GM12873 (cell line): ENCODE results near the gene MAP2K2.

Source experiments
- TF ChIP-seq, protein P1 (sequence below): IDR thresholded peaks from 2 replicates; pipeline ENCODE4 v1.5.1; 2012; ENCODE audit warnings: low read depth, mild to moderate bottlenecking, moderate library complexity, low read length, control low read depth; ENCODE audit not compliant: insufficient read depth; ENCODE audit errors: missing control alignments

The MAP2K2 gene

GRCh38 chr19:4113398-4114088 is 10.4 kb downstream of the MAP2K2 start:
- TF ChIP-seq, protein P1, sequence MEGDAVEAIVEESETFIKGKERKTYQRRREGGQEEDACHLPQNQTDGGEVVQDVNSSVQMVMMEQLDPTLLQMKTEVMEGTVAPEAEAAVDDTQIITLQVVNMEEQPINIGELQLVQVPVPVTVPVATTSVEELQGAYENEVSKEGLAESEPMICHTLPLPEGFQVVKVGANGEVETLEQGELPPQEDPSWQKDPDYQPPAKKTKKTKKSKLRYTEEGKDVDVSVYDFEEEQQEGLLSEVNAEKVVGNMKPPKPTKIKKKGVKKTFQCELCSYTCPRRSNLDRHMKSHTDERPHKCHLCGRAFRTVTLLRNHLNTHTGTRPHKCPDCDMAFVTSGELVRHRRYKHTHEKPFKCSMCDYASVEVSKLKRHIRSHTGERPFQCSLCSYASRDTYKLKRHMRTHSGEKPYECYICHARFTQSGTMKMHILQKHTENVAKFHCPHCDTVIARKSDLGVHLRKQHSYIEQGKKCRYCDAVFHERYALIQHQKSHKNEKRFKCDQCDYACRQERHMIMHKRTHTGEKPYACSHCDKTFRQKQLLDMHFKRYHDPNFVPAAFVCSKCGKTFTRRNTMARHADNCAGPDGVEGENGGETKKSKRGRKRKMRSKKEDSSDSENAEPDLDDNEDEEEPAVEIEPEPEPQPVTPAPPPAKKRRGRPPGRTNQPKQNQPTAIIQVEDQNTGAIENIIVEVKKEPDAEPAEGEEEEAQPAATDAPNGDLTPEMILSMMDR, result no peak

DNA sequence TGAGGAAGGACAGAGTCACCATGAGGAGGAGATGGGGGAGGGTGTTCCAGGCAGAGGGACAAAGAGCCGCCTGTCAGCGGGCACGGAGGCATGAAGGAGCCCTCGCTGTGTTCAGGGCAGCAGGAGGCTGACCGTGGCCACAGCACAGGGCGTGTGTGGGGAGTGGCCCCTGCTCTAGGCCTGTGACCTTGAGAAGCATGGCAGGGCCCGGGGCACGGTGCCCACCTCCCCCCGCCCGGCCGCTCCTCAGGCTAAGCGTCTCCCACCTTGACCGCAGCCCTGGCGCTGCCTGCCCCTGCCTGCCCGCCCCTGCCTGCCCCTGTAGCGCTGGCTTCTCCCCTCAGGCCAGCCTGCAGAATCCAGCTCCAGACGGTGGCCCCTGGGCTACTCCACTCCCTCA is 11.6 kb downstream of the MAP2K2 start:
- TF ChIP-seq, protein P1, result no peak

GRCh38 chr19:4109626-4109945 is 14.3 kb downstream of the MAP2K2 start:
- TF ChIP-seq, protein P1, result no peak

- TF ChIP-seq, protein P1, result no peak
Observed at GRCh38 chr19:4108767-4109625, 14.9 kb downstream of the MAP2K2 start.

- TF ChIP-seq, protein P1, result no peak
Observed at GRCh38 chr19:4103080-4103433, 20.9 kb downstream of the MAP2K2 start.

- TF ChIP-seq, protein P1, result no peak
Observed at GRCh38 chr19:4102339-4103079, 21.4 kb downstream of the MAP2K2 start.

GRCh38 chr19:4101496-4101770 is 22.5 kb downstream of the MAP2K2 start:
- TF ChIP-seq, protein P1, result no peak
